ENCODE results near the gene TNFRSF1B.

The TNFRSF1B gene

GRCh38 chr1:12158357-12159092, 8.3 kb upstream of the TNFRSF1B start:
- no peak for DNase-seq (ENCODE audit: low read depth)

DNA sequence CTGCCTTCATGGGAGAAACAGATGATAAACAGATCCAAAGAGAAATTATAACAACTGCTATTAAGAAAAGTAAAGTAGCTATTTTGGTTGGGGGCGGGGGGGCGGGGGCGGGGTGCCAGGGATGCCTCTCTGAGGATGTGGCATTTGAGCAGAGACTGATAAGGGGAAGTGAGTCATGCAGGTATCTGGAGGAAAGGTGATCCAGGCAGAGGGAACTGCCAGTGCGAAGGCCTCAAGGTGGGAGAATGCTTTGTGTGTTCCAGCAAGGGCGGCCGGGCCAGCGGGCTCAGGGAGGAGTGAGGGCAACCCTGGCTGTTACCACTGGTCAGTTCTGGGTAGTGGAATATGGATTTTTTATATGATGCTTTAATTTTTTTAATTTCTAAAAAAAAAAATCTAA, 7.0 kb upstream of the TNFRSF1B start:
- no peak for DNase-seq (ENCODE audit: low read depth)

DNA sequence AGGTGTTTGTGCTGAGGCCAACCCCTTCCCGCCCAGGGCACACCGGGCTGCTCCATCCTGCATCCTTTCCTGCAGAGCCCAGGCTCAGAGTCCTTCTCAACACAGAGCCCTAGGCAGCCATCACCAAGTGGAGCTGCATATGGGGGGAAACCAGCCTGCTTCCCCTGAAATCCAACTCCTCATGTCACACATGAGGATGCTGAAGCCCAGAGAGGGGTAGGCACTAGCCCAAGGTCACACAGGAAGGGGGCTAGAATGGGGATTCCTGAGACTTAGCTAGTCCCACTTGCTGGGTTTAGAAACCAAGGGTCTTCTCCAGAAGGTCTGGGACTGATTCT, 5.5 kb upstream of the TNFRSF1B start:
- DNase-seq (ENCODE audit: low read depth) = no peak

DNA sequence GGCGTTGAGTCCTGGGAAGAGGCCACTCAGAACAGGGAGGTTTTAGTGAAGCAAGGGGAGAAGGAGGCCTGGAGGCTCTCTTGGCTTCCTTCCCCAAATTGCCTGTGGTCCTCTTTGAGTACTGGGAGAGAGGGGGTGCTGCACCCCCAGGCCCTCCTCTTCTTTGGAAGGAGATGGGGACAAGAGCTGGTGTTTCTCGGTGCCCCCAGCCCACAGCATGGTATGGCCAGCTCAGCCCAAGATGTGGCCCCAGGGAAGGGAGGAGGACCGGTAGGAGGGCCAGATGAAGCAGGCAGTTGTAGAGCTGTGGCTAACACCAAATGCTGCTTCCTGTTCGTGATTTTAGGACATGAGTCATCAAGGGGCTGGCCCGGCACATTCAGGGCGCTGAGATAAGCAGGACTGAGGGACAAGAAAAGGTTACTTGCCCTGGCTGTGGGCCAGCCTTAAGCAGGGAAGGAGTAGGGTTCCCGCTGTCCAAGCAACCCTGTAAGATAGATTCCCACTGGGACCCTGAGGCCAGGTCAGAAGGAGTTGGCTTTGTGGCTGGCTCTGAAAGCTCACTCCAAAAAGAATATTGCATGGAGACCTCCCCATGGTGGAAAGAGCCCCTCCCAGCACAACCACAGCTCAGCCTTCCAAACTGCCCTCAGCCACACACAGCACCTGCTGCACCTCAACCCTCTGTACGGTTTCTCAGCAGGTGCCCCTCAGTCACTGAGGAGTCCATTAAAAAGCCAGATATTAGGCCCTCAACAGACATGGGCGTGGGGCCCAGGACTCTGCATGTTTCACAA, 4.9 kb upstream of the TNFRSF1B start:
- peak; percentile 63 for DNase-seq (ENCODE audit: low read depth)

GRCh38 chr1:12162459-12163137, 4.2 kb upstream of the TNFRSF1B start:
- DNase-seq (ENCODE audit: low read depth) = no peak

GRCh38 chr1:12163210-12163609, 3.6 kb upstream of the TNFRSF1B start:
- no peak for DNase-seq (ENCODE audit: low read depth)

GRCh38 chr1:12164210-12164609, 2.6 kb upstream of the TNFRSF1B start:
- no peak for DNase-seq (ENCODE audit: low read depth)

- DNase-seq (ENCODE audit: low read depth) = no peak
Observed at GRCh38 chr1:12165342-12165741, 1.4 kb upstream of the TNFRSF1B start.

DNA sequence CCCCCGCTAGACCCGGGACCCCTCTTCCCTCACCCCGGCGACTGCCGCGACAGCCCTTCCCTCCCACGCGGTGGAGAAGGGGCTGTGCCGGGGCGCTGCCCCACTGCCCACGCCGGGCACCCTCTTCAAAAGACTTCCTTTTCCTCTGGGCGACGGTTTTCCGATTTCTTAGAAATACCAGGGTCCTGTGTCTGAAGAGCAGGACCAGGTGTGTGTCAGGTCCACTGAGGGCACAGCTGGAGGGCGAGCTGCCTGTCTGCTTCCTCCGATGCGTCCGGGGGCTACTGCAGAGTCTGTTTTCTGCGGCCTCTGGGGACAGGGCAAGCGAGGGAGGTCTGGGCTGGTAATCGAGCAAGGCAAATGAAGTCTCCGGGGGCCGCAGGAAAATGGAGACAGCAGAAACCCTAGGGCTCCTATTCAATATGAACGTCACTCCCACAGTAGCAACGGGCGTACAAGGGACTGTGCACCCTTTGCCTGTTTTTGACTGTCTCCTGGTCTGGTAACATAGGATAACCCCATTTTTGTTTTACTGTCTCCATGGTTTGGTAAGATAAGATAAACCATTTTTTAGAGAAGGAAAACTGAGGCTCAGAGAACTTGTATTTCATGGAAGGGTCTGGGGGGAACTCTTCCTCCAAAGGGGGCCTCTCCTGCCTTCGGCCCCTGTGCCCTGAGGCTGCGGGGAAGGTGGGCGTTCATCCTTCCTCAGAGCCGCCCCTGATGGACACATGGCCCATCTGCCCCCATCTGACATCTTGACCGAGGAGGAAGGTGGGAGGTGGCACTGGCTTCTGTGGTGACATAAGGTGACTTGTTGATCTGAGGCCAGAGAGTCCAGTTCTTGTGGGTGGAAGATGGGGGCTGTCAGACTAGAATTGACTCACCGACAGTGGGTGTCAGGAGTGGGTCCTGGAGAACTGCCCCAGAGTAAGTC, 970 bp downstream of the TNFRSF1B start:
- no peak for DNase-seq (ENCODE audit: low read depth)

- DNase-seq (ENCODE audit: low read depth) = no peak
Observed at GRCh38 chr1:12168451-12169160, 1.8 kb downstream of the TNFRSF1B start.

DNA sequence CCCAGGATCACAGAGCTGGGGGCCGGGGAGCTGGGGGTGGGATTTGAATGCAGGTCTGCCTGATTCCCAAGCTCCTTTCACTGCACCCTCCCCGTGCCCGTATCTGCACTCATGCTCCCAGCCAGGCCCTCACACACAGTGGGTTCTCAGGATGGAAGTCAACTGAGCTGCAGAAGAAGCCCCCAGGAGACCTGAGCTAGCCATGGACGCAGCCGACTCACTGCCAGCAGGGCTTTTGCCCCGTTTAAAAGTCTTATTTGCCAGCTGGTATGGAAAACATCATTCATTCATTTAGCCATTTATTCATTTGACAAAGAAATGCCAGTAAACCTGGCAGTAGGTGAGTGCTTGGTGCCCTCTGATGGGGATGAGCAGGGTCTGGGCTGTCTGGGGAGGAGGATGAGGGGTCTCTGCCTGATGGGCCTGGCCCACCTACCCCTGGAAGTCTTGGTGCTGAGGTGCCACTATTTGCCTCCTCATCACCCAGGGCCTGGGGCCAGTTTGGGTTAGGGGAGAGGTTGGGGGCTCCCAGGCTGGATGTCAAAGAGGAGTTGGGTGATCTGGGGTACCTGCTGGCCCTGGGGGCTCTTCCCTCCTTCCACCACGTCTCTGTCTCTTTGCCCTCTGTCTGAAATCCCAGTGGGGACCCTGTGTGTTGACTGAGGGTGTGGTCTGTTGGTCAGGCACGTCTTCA, 2.8 kb downstream of the TNFRSF1B start:
- no peak for DNase-seq (ENCODE audit: low read depth)

- no peak for DNase-seq (ENCODE audit: low read depth)
Observed at GRCh38 chr1:12170263-12170671, 3.5 kb downstream of the TNFRSF1B start.

- DNase-seq (ENCODE audit: low read depth) = no peak
Observed at GRCh38 chr1:12171206-12172041, 4.6 kb downstream of the TNFRSF1B start.

- no peak for DNase-seq (ENCODE audit: low read depth)
Observed at GRCh38 chr1:12172042-12172851, 5.5 kb downstream of the TNFRSF1B start.

GRCh38 chr1:12173041-12173509, 6.3 kb downstream of the TNFRSF1B start:
- no peak for DNase-seq (ENCODE audit: low read depth)

- DNase-seq (ENCODE audit: low read depth) = peak; percentile 83
Observed at GRCh38 chr1:12173631-12174121, 6.9 kb downstream of the TNFRSF1B start.

DNA sequence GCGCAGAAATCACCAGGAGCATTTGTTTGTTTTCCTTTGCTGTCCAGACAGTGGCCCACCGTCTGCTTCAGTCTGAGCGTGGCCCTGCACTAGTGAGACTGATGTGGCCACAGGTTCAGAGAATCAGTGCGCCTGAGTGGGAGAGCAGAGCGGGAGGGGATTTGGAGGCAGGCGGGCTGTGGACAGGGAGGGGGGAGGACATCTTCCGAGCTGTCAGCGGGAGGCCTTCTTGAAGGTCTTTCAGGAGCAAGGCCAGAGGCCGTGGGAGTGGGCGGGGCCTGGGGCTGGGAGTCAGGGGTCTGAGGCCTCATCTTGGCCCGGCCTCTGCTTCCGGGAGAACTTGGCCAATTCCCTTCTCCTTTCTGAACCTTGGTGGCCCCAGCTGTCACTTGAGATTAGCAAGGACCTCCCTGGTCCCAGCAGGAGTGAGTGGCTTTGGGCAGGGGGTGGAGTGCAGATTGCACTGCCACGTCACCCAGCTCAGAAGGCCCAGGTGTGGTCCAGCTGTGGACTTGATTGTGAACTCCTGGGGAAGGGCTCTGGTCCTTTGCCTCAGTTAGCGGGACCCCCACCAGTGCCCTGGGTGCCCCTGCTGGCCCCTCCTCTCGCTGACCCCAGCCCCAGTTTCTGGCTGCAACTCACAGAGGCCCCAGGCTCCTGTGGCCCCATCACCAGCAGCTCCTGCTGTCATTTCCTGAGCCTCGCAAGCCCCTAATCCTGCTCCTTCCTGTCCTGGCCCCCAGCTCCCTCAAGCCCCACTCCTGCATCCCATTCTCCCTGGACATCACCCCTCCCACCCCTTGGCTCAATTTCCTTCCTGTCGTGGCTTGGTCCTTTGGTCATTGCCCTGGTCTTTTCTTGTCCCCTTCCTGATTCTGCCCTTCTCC, 8.4 kb downstream of the TNFRSF1B start:
- DNase-seq (ENCODE audit: low read depth) = no peak
